Osteoblast (primary cell): ENCODE measurements around the gene DEF6. TPM values are rescaled to one million over a fixed set of nuclear protein-coding genes. Genes with fewer than 3 reads are reported as not detected.

ENCODE experiments used
- DNase-seq: peaks from one replicate; pipeline ENCODE4 v3.0.0; 2011; ENCODE audit warnings: low spot score, mixed read lengths; ENCODE audit not compliant: insufficient read length; ENCODE audit errors: missing footprints
- H2AFZ ChIP-seq: 2 replicates; pipeline ENCODE4 v1.6.0; 2011; ENCODE audit warnings: mild to moderate bottlenecking, low read length
- H3K27ac ChIP-seq: 2 replicates; pipeline ENCODE4 v1.5.1; 2011; ENCODE audit warnings: mild to moderate bottlenecking, low read depth, low read length, moderate library complexity
- H3K27me3 ChIP-seq: 2 replicates; pipeline ENCODE4 v1.6.0; 2012; ENCODE audit warnings: mild to moderate bottlenecking, control low read depth, inconsistent platforms, low read length, moderate library complexity; ENCODE audit not compliant: insufficient read depth
- H3K36me3 ChIP-seq: 2 replicates; pipeline ENCODE4 v1.5.1; 2011; ENCODE audit warnings: mild to moderate bottlenecking, low read length, control low read depth, moderate library complexity; ENCODE audit not compliant: insufficient read depth
- H3K4me1 ChIP-seq: 2 replicates; pipeline ENCODE4 v1.5.1; 2011; ENCODE audit warnings: mild to moderate bottlenecking, low read length, control low read depth, moderate library complexity; ENCODE audit not compliant: insufficient read depth
- H3K4me2 ChIP-seq: 2 replicates; pipeline ENCODE4 v1.6.0; 2011; ENCODE audit warnings: mild to moderate bottlenecking, low read length; ENCODE audit not compliant: insufficient read depth
- H3K4me3 ChIP-seq: fragments of 200-600 bp; sonication (generic); 3 replicates; pipeline ENCODE4 v1.5.1; 2012; ENCODE audit warnings: mild to moderate bottlenecking, low read length, inconsistent platforms; ENCODE audit not compliant: insufficient read depth
- H3K79me2 ChIP-seq: 2 replicates; pipeline ENCODE4 v1.6.0; 2012; ENCODE audit warnings: mild to moderate bottlenecking, low read length, control low read depth, inconsistent platforms; ENCODE audit not compliant: insufficient read depth
- H3K9me3 ChIP-seq: 2 replicates; pipeline ENCODE4 v1.5.1; 2011; ENCODE audit warnings: low read depth, low read length, control low read depth
- H4K20me1 ChIP-seq: 2 replicates; pipeline ENCODE4 v1.6.0; 2012; ENCODE audit warnings: mild to moderate bottlenecking, low read length, control low read depth; ENCODE audit not compliant: insufficient read depth
- total RNA-seq: library from RNA; depleted of rRNA; stranded (reverse); fragments of >200 nt; gene quantifications from 2 replicates; pipeline ENCODE4 v1.2.3, GENCODE V29; 2012
- TF ChIP-seq, protein P1 (sequence below): IDR thresholded peaks from 2 replicates; pipeline ENCODE4 v1.5.1; 2011; ENCODE audit warnings: mild to moderate bottlenecking, low read depth, low read length, moderate library complexity; ENCODE audit errors: extremely low read depth

DEF6 gene
- total RNA-seq, 1 donor = 0.72 TPM

GRCh38 chr6:35343092-35343834 lies 45.6 kb downstream of the DEF6 start:
- peaks cover 17% of the 10 kb centered on the region for H3K4me1 ChIP-seq
- TF ChIP-seq, protein P1, sequence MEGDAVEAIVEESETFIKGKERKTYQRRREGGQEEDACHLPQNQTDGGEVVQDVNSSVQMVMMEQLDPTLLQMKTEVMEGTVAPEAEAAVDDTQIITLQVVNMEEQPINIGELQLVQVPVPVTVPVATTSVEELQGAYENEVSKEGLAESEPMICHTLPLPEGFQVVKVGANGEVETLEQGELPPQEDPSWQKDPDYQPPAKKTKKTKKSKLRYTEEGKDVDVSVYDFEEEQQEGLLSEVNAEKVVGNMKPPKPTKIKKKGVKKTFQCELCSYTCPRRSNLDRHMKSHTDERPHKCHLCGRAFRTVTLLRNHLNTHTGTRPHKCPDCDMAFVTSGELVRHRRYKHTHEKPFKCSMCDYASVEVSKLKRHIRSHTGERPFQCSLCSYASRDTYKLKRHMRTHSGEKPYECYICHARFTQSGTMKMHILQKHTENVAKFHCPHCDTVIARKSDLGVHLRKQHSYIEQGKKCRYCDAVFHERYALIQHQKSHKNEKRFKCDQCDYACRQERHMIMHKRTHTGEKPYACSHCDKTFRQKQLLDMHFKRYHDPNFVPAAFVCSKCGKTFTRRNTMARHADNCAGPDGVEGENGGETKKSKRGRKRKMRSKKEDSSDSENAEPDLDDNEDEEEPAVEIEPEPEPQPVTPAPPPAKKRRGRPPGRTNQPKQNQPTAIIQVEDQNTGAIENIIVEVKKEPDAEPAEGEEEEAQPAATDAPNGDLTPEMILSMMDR = no peak
- H3K27me3 ChIP-seq = no peaks in the 10 kb centered on the region
- H2AFZ ChIP-seq = peak overlapping the region; percentile 47
- DNase-seq = peak; percentile 75
- no peaks in the 10 kb centered on the region for H3K9me3 ChIP-seq
- H3K36me3 ChIP-seq = peaks cover 29% of the 10 kb centered on the region
- H4K20me1 ChIP-seq = peaks cover 41% of the 10 kb centered on the region
- peak overlapping the region; percentile 98 for H3K27ac ChIP-seq
- H3K4me3 ChIP-seq = peak overlapping the region; percentile 98
- H3K4me2 ChIP-seq = peak overlapping the region; percentile 96
- peaks cover 55% of the 10 kb centered on the region for H3K79me2 ChIP-seq

DNA sequence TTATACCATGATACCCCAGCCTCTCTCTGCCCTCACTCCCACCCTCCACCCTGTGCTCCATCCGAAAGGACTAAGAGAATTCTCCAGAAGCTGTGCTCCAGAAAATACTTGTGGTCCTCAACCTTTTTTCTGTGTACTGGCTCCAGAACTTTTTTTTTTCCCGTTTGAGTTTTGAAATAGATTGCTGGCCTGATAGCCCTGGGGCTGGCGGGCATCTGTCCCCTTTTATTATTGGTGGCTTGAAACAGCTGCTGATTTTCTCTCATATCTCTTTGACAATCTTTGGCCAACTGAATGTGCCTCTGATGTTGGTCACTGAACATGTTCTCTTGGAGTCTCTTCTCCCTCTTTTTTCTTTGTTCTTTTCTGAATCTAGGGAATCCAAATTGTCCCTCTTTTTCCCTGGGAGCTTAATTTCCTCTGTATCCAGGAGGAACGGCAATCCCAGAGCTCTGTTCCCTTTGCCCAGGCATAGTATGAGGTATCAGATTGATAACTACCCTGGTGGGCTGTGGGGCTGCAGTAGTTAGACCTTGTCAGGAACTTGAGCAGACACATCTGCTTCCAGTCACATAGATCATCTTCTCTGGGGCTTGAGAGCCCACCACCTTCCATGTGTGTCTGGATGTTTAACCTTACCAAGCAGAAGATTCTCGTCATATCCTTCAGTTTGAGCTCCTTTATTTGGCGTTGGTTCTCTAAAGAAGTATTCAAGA lies 46.4 kb downstream of the DEF6 start:
- peaks cover 35% of the 10 kb centered on the region for H3K36me3 ChIP-seq
- no peaks in the 10 kb centered on the region for H3K9me3 ChIP-seq
- peak overlapping the region; percentile 98 for H3K27ac ChIP-seq
- H3K4me3 ChIP-seq = peak overlapping the region; percentile 98
- H3K79me2 ChIP-seq = peaks cover 61% of the 10 kb centered on the region
- no peak overlapping the region for H2AFZ ChIP-seq
- H4K20me1 ChIP-seq = peaks cover 41% of the 10 kb centered on the region
- H3K4me1 ChIP-seq = peaks cover 17% of the 10 kb centered on the region
- peak; percentile 44 for DNase-seq
- no peaks in the 10 kb centered on the region for H3K27me3 ChIP-seq
- TF ChIP-seq, protein P1 = no peak
- H3K4me2 ChIP-seq = peak overlapping the region; percentile 96

DNA sequence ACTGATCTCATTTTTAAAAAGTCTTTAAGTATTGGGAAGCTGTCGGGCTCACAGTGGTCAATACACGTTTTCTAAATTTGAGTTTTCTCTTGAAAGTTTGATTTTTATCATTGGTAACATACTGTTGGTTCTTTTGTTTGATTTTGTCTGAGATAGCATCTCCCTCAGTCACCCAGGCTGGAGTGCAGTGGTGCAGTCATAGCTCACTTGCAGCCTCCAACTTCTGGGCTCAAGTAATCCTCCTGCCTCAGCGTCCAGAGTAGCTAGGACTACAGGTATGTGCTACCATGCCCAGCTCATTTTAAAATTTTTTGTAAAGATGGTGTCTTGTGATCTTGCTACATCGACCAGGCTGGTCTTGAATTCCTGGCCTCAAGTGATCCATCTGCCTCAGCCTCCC lies 53.8 kb downstream of the DEF6 start:
- TF ChIP-seq, protein P1 = no peak
- Histone ChIP-seq H3K27ac (no peak overlapping the region), H3K79me2 (peaks cover 88% of the 10 kb centered on the region), H3K36me3 (peaks cover 69% of the 10 kb centered on the region), H4K20me1 (peaks cover 13% of the 10 kb centered on the region), H3K4me3 (no peak overlapping the region), H3K27me3 (no peaks in the 10 kb centered on the region), H3K4me1 (peaks cover 8% of the 10 kb centered on the region), H3K4me2 (no peak overlapping the region), H2AFZ (no peak overlapping the region), H3K9me3 (no peaks in the 10 kb centered on the region)
- no peak for DNase-seq

- no peaks in the 10 kb centered on the region for H3K9me3 ChIP-seq
- peak; percentile 52 for DNase-seq
- H3K4me1 ChIP-seq = peaks cover 10% of the 10 kb centered on the region
- peaks cover 91% of the 10 kb centered on the region for H3K79me2 ChIP-seq
- peaks cover 5% of the 10 kb centered on the region for H4K20me1 ChIP-seq
- no peak overlapping the region for H3K4me3 ChIP-seq
- H3K36me3 ChIP-seq = peaks cover 70% of the 10 kb centered on the region
- no peak overlapping the region for H3K27ac ChIP-seq
- H2AFZ ChIP-seq = no peak overlapping the region
- no peaks in the 10 kb centered on the region for H3K27me3 ChIP-seq
- TF ChIP-seq, protein P1 = no peak
- H3K4me2 ChIP-seq = no peak overlapping the region
These were observed 55.1 kb downstream of the DEF6 start for GRCh38 chr6:35352735-35353134.
